Muscle of leg (tissue), 11 donors: ENCODE results near the gene DUSP9. TPM values are rescaled to one million over a fixed set of nuclear protein-coding genes. Genes with fewer than 3 reads are reported as not detected.
A peak's percentile ranks its signal among the peaks of the same experiment; 100 is the strongest.
"Not testable (repeated sequence)": the region's sequence is repeated elsewhere in the genome, so short reads cannot be mapped to it uniquely, and the experiment has no call there.

Experiments
- DNase-seq: peaks from one replicate; pipeline ENCODE4 v3.0.0; 2013
- H3K27ac ChIP-seq: one replicate; pipeline ENCODE4 v1.5.1; 2013; ENCODE audit warnings: mild to moderate bottlenecking, low read length, control low read depth
- H3K27me3 ChIP-seq: one replicate; pipeline ENCODE4 v1.6.1; 2013; ENCODE audit warnings: low read length; ENCODE audit not compliant: control insufficient read depth, insufficient read depth
- H3K36me3 ChIP-seq: one replicate; pipeline ENCODE4 v1.6.1; 2013; ENCODE audit warnings: low read length; ENCODE audit not compliant: control insufficient read depth, insufficient read depth
- H3K4me1 ChIP-seq: one replicate; pipeline ENCODE4 v1.6.1; 2013; ENCODE audit warnings: low read length; ENCODE audit not compliant: control insufficient read depth, insufficient read depth
- H3K4me3 ChIP-seq: one replicate; pipeline ENCODE4 v1.5.1; 2013; ENCODE audit warnings: low read length, control low read depth
- H3K9me3 ChIP-seq: replicated peaks from 2 replicates; pipeline ENCODE4 v1.6.1; 2013; ENCODE audit warnings: low read depth, low read length; ENCODE audit not compliant: control insufficient read depth
- WGBS: methylation state at CpG from one replicate; pipeline ENCODE4 v1.1.5; 2013; ENCODE audit warnings: missing lambda C conversion rate; ENCODE audit not compliant: insufficient coverage; 5-methylcytosine and 5-hydroxymethylcytosine counted together
- polyA plus RNA-seq, 8 donors: library from polyadenylated mRNA; unstranded; fragments of 120-200 nt; gene quantifications; one replicate each; pipeline versions ENCODE4 v1.2.1 to v1.2.3, GENCODE V29; 2013; ENCODE audit warnings: inconsistent platforms in 1 of 8, low replicate concordance in 1 of 8; ENCODE audit not compliant: insufficient read length in 8 of 8, insufficient read depth in 1 of 8
- total RNA-seq: library from RNA; stranded (reverse); fragments of 120-200 nt; gene quantifications from one replicate; pipeline ENCODE4 v1.2.4, GENCODE V29; 2013

DUSP9 gene
- total and polyA plus RNA-seq, 9 donors: 0.11 to 0.89 (median 0.36) TPM; not detected in 1

- not testable (repeated sequence) for H3K27me3 ChIP-seq, H3K9me3 ChIP-seq, H3K4me3 ChIP-seq, H3K27ac ChIP-seq, H3K36me3 ChIP-seq, DNase-seq
- 80% methylated on average over 13 of the region's 18 CpGs for WGBS
- peaks cover 16% of the 10 kb centered on the region for H3K4me1 ChIP-seq
Measured at GRCh38 chrX:153604666-153605380, 42.2 kb upstream of the DUSP9 start.

- H3K4me3 ChIP-seq: no peak overlapping the region
- H3K36me3 ChIP-seq: no peaks in the 10 kb centered on the region
- peaks cover 6% of the 10 kb centered on the region for H3K27me3 ChIP-seq
- H3K9me3 ChIP-seq: no peaks in the 10 kb centered on the region
- no peak overlapping the region for H3K27ac ChIP-seq
- DNase-seq: no peak
- 80% methylated on average over 23 of the region's 23 CpGs for WGBS
- H3K4me1 ChIP-seq: peaks cover 11% of the 10 kb centered on the region
Measured at GRCh38 chrX:153606503-153606902, 40.5 kb upstream of the DUSP9 start.

- no peaks in the 10 kb centered on the region for H3K9me3 ChIP-seq
- H3K36me3 ChIP-seq: no peaks in the 10 kb centered on the region
- H3K27ac ChIP-seq: no peak overlapping the region
- no peak overlapping the region for H3K4me3 ChIP-seq
- H3K4me1 ChIP-seq: peaks cover 11% of the 10 kb centered on the region
- WGBS: 71% methylated on average over 2 of the region's 2 CpGs
- peaks cover 18% of the 10 kb centered on the region for H3K27me3 ChIP-seq
- DNase-seq: peak; percentile 48
Measured at GRCh38 chrX:153608376-153608775, 38.6 kb upstream of the DUSP9 start.

DNA sequence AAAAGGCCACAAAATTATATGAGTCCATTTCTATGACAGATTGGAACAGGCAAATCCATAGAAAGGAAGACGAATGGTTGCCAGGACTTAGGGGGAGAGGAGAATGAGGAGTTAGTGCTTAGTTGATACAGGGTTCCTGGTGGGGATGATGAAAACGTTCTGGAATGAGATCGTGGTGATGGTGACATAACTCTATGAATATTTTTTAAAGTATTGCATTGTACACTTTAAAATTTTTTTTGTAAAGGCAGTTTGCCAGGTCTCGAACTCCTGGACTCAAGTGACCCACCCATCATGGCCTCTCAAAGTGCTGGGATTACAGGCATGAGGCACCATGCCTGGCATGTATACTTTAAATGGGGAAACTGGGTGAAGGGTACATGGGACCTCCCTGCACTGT lies 38.2 kb upstream of the DUSP9 start:
- WGBS: 50% methylated on average over 1 of the region's 4 CpGs
- Histone ChIP-seq H3K4me1 (peaks cover 11% of the 10 kb centered on the region), H3K9me3 (no peaks in the 10 kb centered on the region), H3K27me3 (peaks cover 18% of the 10 kb centered on the region), H3K27ac (no peak overlapping the region), H3K4me3 (no peak overlapping the region), H3K36me3 (no peaks in the 10 kb centered on the region)
- DNase-seq: no peak

- DNase-seq: peak; percentile 85
- Histone ChIP-seq H3K27ac (no peak overlapping the region), H3K4me1 (peaks cover 11% of the 10 kb centered on the region), H3K27me3 (peaks cover 23% of the 10 kb centered on the region), H3K4me3 (peak overlapping the region; percentile 4), H3K9me3 (no peaks in the 10 kb centered on the region), H3K36me3 (no peaks in the 10 kb centered on the region)
- WGBS: 28% methylated on average over 55 of the region's 63 CpGs
Measured at GRCh38 chrX:153609917-153610835, 36.8 kb upstream of the DUSP9 start.

GRCh38 chrX:153610836-153611213 lies 36.2 kb upstream of the DUSP9 start:
- DNase-seq: no peak
- H3K27ac ChIP-seq: no peak overlapping the region
- no peak overlapping the region for H3K4me3 ChIP-seq
- peaks cover 11% of the 10 kb centered on the region for H3K4me1 ChIP-seq
- H3K9me3 ChIP-seq: no peaks in the 10 kb centered on the region
- peaks cover 23% of the 10 kb centered on the region for H3K27me3 ChIP-seq
- 75% methylated on average over 9 of the region's 9 CpGs for WGBS
- no peaks in the 10 kb centered on the region for H3K36me3 ChIP-seq

- H3K4me1 ChIP-seq: peaks cover 11% of the 10 kb centered on the region
- WGBS: 73% methylated on average over 7 of the region's 14 CpGs
- peaks cover 26% of the 10 kb centered on the region for H3K27me3 ChIP-seq
- no peak for DNase-seq
- no peaks in the 10 kb centered on the region for H3K36me3 ChIP-seq
- H3K4me3 ChIP-seq: no peak overlapping the region
- H3K9me3 ChIP-seq: no peaks in the 10 kb centered on the region
- no peak overlapping the region for H3K27ac ChIP-seq
Measured at GRCh38 chrX:153611298-153612095, 35.5 kb upstream of the DUSP9 start.

- Histone ChIP-seq H3K36me3 (no peaks in the 10 kb centered on the region), H3K4me3 (no peak overlapping the region), H3K4me1 (peaks cover 11% of the 10 kb centered on the region), H3K27me3 (peaks cover 32% of the 10 kb centered on the region), H3K27ac (no peak overlapping the region), H3K9me3 (no peaks in the 10 kb centered on the region)
- WGBS: 70% methylated on average over 2 of the region's 10 CpGs
- no peak for DNase-seq
Measured at GRCh38 chrX:153612413-153612812, 34.6 kb upstream of the DUSP9 start.

DNA sequence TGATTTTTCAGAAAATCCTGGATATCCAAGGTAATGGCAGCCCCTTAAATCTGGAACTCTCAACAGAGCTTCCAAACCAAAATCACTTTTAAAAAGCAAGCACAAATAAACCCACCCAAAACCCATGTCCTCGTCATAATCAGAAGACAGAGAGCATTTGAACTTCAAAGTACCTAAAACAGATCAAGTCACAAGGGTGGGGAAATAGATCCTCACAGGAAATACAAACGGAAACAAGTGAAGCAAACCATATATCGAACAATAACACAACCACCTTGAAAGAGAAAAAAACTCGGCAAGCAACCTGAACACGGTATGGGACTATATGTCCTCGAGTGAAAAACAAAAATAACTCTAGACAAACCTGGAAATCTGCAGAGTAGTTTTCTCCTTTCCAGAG lies 32.2 kb upstream of the DUSP9 start:
- peaks cover 7% of the 10 kb centered on the region for H3K4me1 ChIP-seq
- no peaks in the 10 kb centered on the region for H3K9me3 ChIP-seq
- H3K36me3 ChIP-seq: no peaks in the 10 kb centered on the region
- H3K4me3 ChIP-seq: no peak overlapping the region
- H3K27ac ChIP-seq: no peak overlapping the region
- 40% methylated on average over 1 of the region's 6 CpGs for WGBS
- DNase-seq: no peak
- H3K27me3 ChIP-seq: peaks cover 40% of the 10 kb centered on the region

- WGBS: 100% methylated on average over 2 of the region's 5 CpGs
- no peak overlapping the region for H3K27ac ChIP-seq
- no peaks in the 10 kb centered on the region for H3K4me1 ChIP-seq
- no peak for DNase-seq
- no peaks in the 10 kb centered on the region for H3K9me3 ChIP-seq
- H3K4me3 ChIP-seq: no peak overlapping the region
- peaks cover 24% of the 10 kb centered on the region for H3K27me3 ChIP-seq
- H3K36me3 ChIP-seq: no peaks in the 10 kb centered on the region
Measured at GRCh38 chrX:153620576-153620975, 26.4 kb upstream of the DUSP9 start.
